PC-3 (cell line): ENCODE data around the gene CDK7.

Source experiments
- CTCF ChIP-seq: fragments of 300-600 bp; sonication (generic); conservative IDR thresholded peaks from 2 replicates; pipeline ENCODE4 v1.5.1; 2017; ENCODE audit warnings: antibody characterized with exemption, low read depth, mild to moderate bottlenecking, low read length
- EZH2 ChIP-seq: fragments of 300-600 bp; sonication (generic); IDR thresholded peaks from one replicate; pipeline ENCODE4 v1.6.1; 2017; ENCODE audit warnings: antibody characterized with exemption, mild to moderate bottlenecking, low read length; ENCODE audit not compliant: unreplicated experiment

- TF ChIP-seq CTCF: no peak
- no peak for TF ChIP-seq EZH2
Observed at GRCh38 chr5:69293882-69294281, 59.2 kb downstream of the CDK7 start.
